Measurements from ENCODE around the gene ZNF566.
A peak's percentile ranks its signal among the peaks of the same experiment; 100 is the strongest.

Gene ZNF566

GRCh38 chr19:36489920-36490415, 607 bp upstream of the ZNF566 start:
- H3K36me3 ChIP-seq (ENCODE audit: control insufficient read depth, low read length), result no peaks in the 10 kb centered on the region; the same call in 1 of the 2 replicates
- no peaks in the 10 kb centered on the region for H3K27me3 ChIP-seq (ENCODE audit: control insufficient read depth, low read length)
- peaks cover 5% of the 10 kb centered on the region; the same call in 1 of the 2 replicates for H3K79me2 ChIP-seq (ENCODE audit: control insufficient read depth, low read length)
- peak overlapping the region; percentile 86 for H3K4me2 ChIP-seq (ENCODE audit: low read length)
- peaks cover 11% of the 10 kb centered on the region for H3K9me3 ChIP-seq (ENCODE audit: control insufficient read depth, insufficient read depth, low read length)
- peak overlapping the region; percentile 99 for H3K4me3 ChIP-seq (ENCODE audit: low read length)
- H3K4me1 ChIP-seq (ENCODE audit: control insufficient read depth, low read length), result peaks cover 22% of the 10 kb centered on the region
- H3K27ac ChIP-seq (ENCODE audit: low read depth, low read length), result peak overlapping the region; percentile 74
- no peaks in the 10 kb centered on the region for H3F3A ChIP-seq (ENCODE audit: control insufficient read depth, insufficient read depth)
- no peaks in the 10 kb centered on the region for H3K9me2 ChIP-seq (replicated peaks; ENCODE audit: control insufficient read depth, low read length)
- TF ChIP-seq, protein P1, sequence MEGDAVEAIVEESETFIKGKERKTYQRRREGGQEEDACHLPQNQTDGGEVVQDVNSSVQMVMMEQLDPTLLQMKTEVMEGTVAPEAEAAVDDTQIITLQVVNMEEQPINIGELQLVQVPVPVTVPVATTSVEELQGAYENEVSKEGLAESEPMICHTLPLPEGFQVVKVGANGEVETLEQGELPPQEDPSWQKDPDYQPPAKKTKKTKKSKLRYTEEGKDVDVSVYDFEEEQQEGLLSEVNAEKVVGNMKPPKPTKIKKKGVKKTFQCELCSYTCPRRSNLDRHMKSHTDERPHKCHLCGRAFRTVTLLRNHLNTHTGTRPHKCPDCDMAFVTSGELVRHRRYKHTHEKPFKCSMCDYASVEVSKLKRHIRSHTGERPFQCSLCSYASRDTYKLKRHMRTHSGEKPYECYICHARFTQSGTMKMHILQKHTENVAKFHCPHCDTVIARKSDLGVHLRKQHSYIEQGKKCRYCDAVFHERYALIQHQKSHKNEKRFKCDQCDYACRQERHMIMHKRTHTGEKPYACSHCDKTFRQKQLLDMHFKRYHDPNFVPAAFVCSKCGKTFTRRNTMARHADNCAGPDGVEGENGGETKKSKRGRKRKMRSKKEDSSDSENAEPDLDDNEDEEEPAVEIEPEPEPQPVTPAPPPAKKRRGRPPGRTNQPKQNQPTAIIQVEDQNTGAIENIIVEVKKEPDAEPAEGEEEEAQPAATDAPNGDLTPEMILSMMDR (IDR thresholded peaks at IDR 0.05; ENCODE audit: low read depth, low read length, poor library complexity, severe bottlenecking), result no peak
- no peak for TF ChIP-seq EZH2phosphoT487 (IDR thresholded peaks at IDR 0.05; ENCODE audit: borderline replicate concordance, low read length)
- no peaks in the 10 kb centered on the region for H4K20me1 ChIP-seq (ENCODE audit: control insufficient read depth, insufficient read depth, low read depth, low read length)

- Histone ChIP-seq H3K4me3 (ENCODE audit: low read length) (peak overlapping the region; percentile 99), H3K4me2 (ENCODE audit: low read length) (peak overlapping the region; percentile 86), H3K9me2 (replicated peaks; ENCODE audit: control insufficient read depth, low read length) (no peaks in the 10 kb centered on the region), H4K20me1 (ENCODE audit: control insufficient read depth, insufficient read depth, low read depth, low read length) (no peaks in the 10 kb centered on the region), H3K27ac (ENCODE audit: low read depth, low read length) (peak overlapping the region; percentile 74), H3K79me2 (ENCODE audit: control insufficient read depth, low read length) (peaks cover 5% of the 10 kb centered on the region; the same call in 1 of the 2 replicates), H3K4me1 (ENCODE audit: control insufficient read depth, low read length) (peaks cover 22% of the 10 kb centered on the region), H3F3A (ENCODE audit: control insufficient read depth, insufficient read depth) (no peaks in the 10 kb centered on the region), H3K27me3 (ENCODE audit: control insufficient read depth, low read length) (no peaks in the 10 kb centered on the region), H3K9me3 (ENCODE audit: control insufficient read depth, insufficient read depth, low read length) (peaks cover 11% of the 10 kb centered on the region), H3K36me3 (ENCODE audit: control insufficient read depth, low read length) (no peaks in the 10 kb centered on the region; the same call in 1 of the 2 replicates)
- TF ChIP-seq, protein P1 (IDR thresholded peaks at IDR 0.05; ENCODE audit: low read depth, low read length, poor library complexity, severe bottlenecking), result peak; percentile 34
- TF ChIP-seq EZH2phosphoT487 (IDR thresholded peaks at IDR 0.05; ENCODE audit: borderline replicate concordance, low read length), result no peak
Measured at GRCh38 chr19:36488846-36489117, 579 bp downstream of the ZNF566 start.

- H3K9me2 ChIP-seq (replicated peaks; ENCODE audit: control insufficient read depth, low read length), result no peaks in the 10 kb centered on the region
- H3K79me2 ChIP-seq (ENCODE audit: control insufficient read depth, low read length), result peaks cover 5% of the 10 kb centered on the region; the same call in 1 of the 2 replicates
- H3K27me3 ChIP-seq (ENCODE audit: control insufficient read depth, low read length), result no peaks in the 10 kb centered on the region
- peak overlapping the region; percentile 99 for H3K4me3 ChIP-seq (ENCODE audit: low read length)
- H3K4me2 ChIP-seq (ENCODE audit: low read length), result peak overlapping the region; percentile 86
- H3K9me3 ChIP-seq (ENCODE audit: control insufficient read depth, insufficient read depth, low read length), result peaks cover 11% of the 10 kb centered on the region
- no peaks in the 10 kb centered on the region for H4K20me1 ChIP-seq (ENCODE audit: control insufficient read depth, insufficient read depth, low read depth, low read length)
- H3F3A ChIP-seq (ENCODE audit: control insufficient read depth, insufficient read depth), result no peaks in the 10 kb centered on the region
- H3K36me3 ChIP-seq (ENCODE audit: control insufficient read depth, low read length), result no peaks in the 10 kb centered on the region; the same call in 1 of the 2 replicates
- H3K4me1 ChIP-seq (ENCODE audit: control insufficient read depth, low read length), result peaks cover 22% of the 10 kb centered on the region
- no peak overlapping the region for H3K27ac ChIP-seq (ENCODE audit: low read depth, low read length)
- TF ChIP-seq, protein P1 (IDR thresholded peaks at IDR 0.05; ENCODE audit: low read depth, low read length, poor library complexity, severe bottlenecking), result no peak
- no peak for TF ChIP-seq EZH2phosphoT487 (IDR thresholded peaks at IDR 0.05; ENCODE audit: borderline replicate concordance, low read length)
Measured at GRCh38 chr19:36488118-36488845, 1.1 kb downstream of the ZNF566 start.
